ENCODE data around the gene CD99L2.
A peak's percentile ranks its signal among the peaks of the same experiment; 100 is the strongest.

Gene CD99L2

GRCh38 chrX:150913511-150913910 lies 15.0 kb upstream of the CD99L2 start:
- no peak for TF ChIP-seq CTCF (IDR thresholded peaks at IDR 0.05; ENCODE audit: low read length, missing control alignments)
- no peak overlapping the region for H3K4me3 ChIP-seq (replicated peaks; ENCODE audit: low read depth, low read length)
- DNase-seq (ENCODE audit: low read depth), result peak; percentile 46

GRCh38 chrX:150907474-150907873 lies 9.0 kb upstream of the CD99L2 start:
- DNase-seq (ENCODE audit: low read depth), result no peak
- H3K4me3 ChIP-seq (replicated peaks; ENCODE audit: low read depth, low read length), result no peak overlapping the region
- TF ChIP-seq CTCF (IDR thresholded peaks at IDR 0.05; ENCODE audit: low read length, missing control alignments), result no peak

GRCh38 chrX:150906694-150907093 lies 8.2 kb upstream of the CD99L2 start:
- no peak for TF ChIP-seq CTCF (IDR thresholded peaks at IDR 0.05; ENCODE audit: low read length, missing control alignments)
- no peak for DNase-seq (ENCODE audit: low read depth)
- H3K4me3 ChIP-seq (replicated peaks; ENCODE audit: low read depth, low read length), result no peak overlapping the region

- TF ChIP-seq CTCF (IDR thresholded peaks at IDR 0.05; ENCODE audit: low read length, missing control alignments), result no peak
- H3K4me3 ChIP-seq (replicated peaks; ENCODE audit: low read depth, low read length), result no peak overlapping the region
- DNase-seq (ENCODE audit: low read depth), result no peak
These were observed 6.8 kb upstream of the CD99L2 start for GRCh38 chrX:150905293-150905692.

- TF ChIP-seq CTCF (IDR thresholded peaks at IDR 0.05; ENCODE audit: low read length, missing control alignments), result no peak
- no peak overlapping the region for H3K4me3 ChIP-seq (replicated peaks; ENCODE audit: low read depth, low read length)
- no peak for DNase-seq (ENCODE audit: low read depth)
These were observed 4.6 kb upstream of the CD99L2 start for GRCh38 chrX:150903110-150903508.

GRCh38 chrX:150902434-150903109 lies 4.1 kb upstream of the CD99L2 start:
- TF ChIP-seq CTCF (IDR thresholded peaks at IDR 0.05; ENCODE audit: low read length, missing control alignments), result no peak
- H3K4me3 ChIP-seq (replicated peaks; ENCODE audit: low read depth, low read length), result no peak overlapping the region
- no peak for DNase-seq (ENCODE audit: low read depth)

GRCh38 chrX:150899191-150899757 lies 806 bp upstream of the CD99L2 start:
- no peak for TF ChIP-seq CTCF (IDR thresholded peaks at IDR 0.05; ENCODE audit: low read length, missing control alignments)

More at GRCh38 chrX:150899191-150899757, 806 bp upstream of the CD99L2 start:
- peak; percentile 6 for DNase-seq (ENCODE audit: low read depth)
- peak overlapping the region; percentile 65 for H3K4me3 ChIP-seq (replicated peaks; ENCODE audit: low read depth, low read length)
